HepG2 (cell line): ENCODE results near the gene ADAMTS13. TPM values are rescaled to one million over a fixed set of nuclear protein-coding genes. Genes with fewer than 3 reads are reported as not detected.

ENCODE experiments used
- ATAC-seq: fragments of 200-7000 bp; cut with Tn5 transposase; 3 replicates; pipeline ENCODE4 v1.9.1; 2020; ENCODE audit warnings: mild to moderate bottlenecking, moderate library complexity
- BruUV-seq: library from RNA; stranded (reverse); fragments of 400-500 nt; replicated peaks from 2 replicates; lab custom pipeline; 2021; lab: Mats Ljungman, UMichigan
- CTCF ChIA-PET: fragments of 300-600 bp; formaldehyde crosslinking; extraction: SDS; loops from one replicate; lab custom pipeline; 2021; ENCODE audit warnings: low total read pairs, inconsistent platforms, low intra/inter-chr PET ratio; lab: Yijun Ruan, JAX
- POLR2A ChIA-PET: fragments of 350-600 bp; sonication (Branson Sonifier 250); formaldehyde crosslinking; loops from one replicate; lab custom pipeline; 2020; ENCODE audit warnings: antibody characterized with exemption, inconsistent platforms; lab: Yijun Ruan, JAX
- DNase-seq: peaks from one replicate; pipeline ENCODE4 v3.0.0-alpha.2; 2015; ENCODE audit warnings: low spot score
- FAIRE-seq: peaks from 3 replicates; lab custom pipeline; 2011; peaks lifted over from hg19 to GRCh38; lab: Jason Lieb, UNC
- H2AFZ ChIP-seq: one replicate; pipeline ENCODE4 v1.6.1; 2011; ENCODE audit warnings: low read length, inconsistent platforms
- H3K27ac ChIP-seq: fragments of 300-600 bp; 3 replicates; pipeline ENCODE4 v1.8.0; 2011; ENCODE audit warnings: mixed run types, mild to moderate bottlenecking, mixed read lengths, low read length, inconsistent platforms; ENCODE audit not compliant: insufficient read depth; ENCODE audit errors: extremely low read length
- H3K27me3 ChIP-seq, 2 experiments: fragments of 200-600 bp in 1 of 2; 2 replicates in 1 of 2; 3 replicates in 1 of 2; pipeline versions ENCODE4 v1.6.0 to v1.8.0; 2011; ENCODE audit warnings: low read length in 2 of 2, mild to moderate bottlenecking in 2 of 2, moderate library complexity in 2 of 2, inconsistent platforms in 1 of 2; ENCODE audit not compliant: insufficient read depth in 2 of 2, control insufficient read depth in 1 of 2
- H3K36me3 ChIP-seq, 2 experiments: fragments of 200-600 bp in 1 of 2; replicated peaks in 1 of 2; 2 replicates in 1 of 2; 3 replicates in 1 of 2; pipeline versions ENCODE4 v1.5.1 to v1.8.0; 2011; ENCODE audit warnings: low read length in 2 of 2, inconsistent platforms in 1 of 2; ENCODE audit not compliant: insufficient read depth in 2 of 2, control insufficient read depth in 1 of 2
- H3K4me1 ChIP-seq: 2 replicates; pipeline ENCODE4 v1.5.1; 2012; ENCODE audit warnings: low read length, inconsistent platforms; ENCODE audit not compliant: insufficient read depth
- H3K4me2 ChIP-seq: 2 replicates; pipeline ENCODE4 v1.6.0; 2011; ENCODE audit warnings: low read depth, low read length, inconsistent platforms
- H3K4me3 ChIP-seq, 3 experiments: fragments of 200-600 bp in 1 of 3; sonication (generic), shearing (Covaris generic) in 1 of 3; replicated peaks in 1 of 3; 2 replicates each; pipeline ENCODE4 v1.5.1; 2011 to 2016; ENCODE audit warnings: low read length in 3 of 3, inconsistent platforms in 2 of 3, low read depth in 2 of 3, mild to moderate bottlenecking in 2 of 3, control low read depth in 1 of 3, mixed read lengths in 1 of 3; ENCODE audit not compliant: insufficient read depth in 1 of 3
- H3K79me2 ChIP-seq: one replicate; pipeline ENCODE4 v1.6.1; 2011; ENCODE audit warnings: low read length, inconsistent platforms; ENCODE audit not compliant: insufficient read depth
- H3K9ac ChIP-seq: 2 replicates; pipeline ENCODE4 v1.6.0; 2011; ENCODE audit warnings: mild to moderate bottlenecking, low read depth, low read length, inconsistent platforms; ENCODE audit not compliant: insufficient read depth
- H3K9me3 ChIP-seq: 2 replicates; pipeline ENCODE4 v1.5.1; 2012; ENCODE audit warnings: mild to moderate bottlenecking, low read length
- H4K20me1 ChIP-seq: 2 replicates; pipeline ENCODE4 v1.6.0; 2011; ENCODE audit warnings: inconsistent platforms, mild to moderate bottlenecking, low read length, moderate library complexity; ENCODE audit not compliant: insufficient read depth
- FOSL2 ChIP-seq: sonication (generic); formaldehyde crosslinking; IDR thresholded peaks from 2 replicates; pipeline ENCODE4 v1.4.0; 2020; ENCODE audit warnings: missing genetic modification reagents
- HMG20B ChIP-seq: conservative IDR thresholded peaks from 2 replicates; pipeline ENCODE4 v1.6.1; 2016; ENCODE audit warnings: missing genetic modification reagents, missing compliant biosample characterization
- MAF1 ChIP-seq: sonication (generic); formaldehyde crosslinking; IDR thresholded peaks from 2 replicates; pipeline ENCODE4 v1.5.0; 2020; ENCODE audit warnings: missing genetic modification reagents, borderline replicate concordance
- POLR2AphosphoS5 ChIP-seq: IDR thresholded peaks from 2 replicates; pipeline ENCODE4 v1.6.1; 2012; ENCODE audit warnings: low read depth, low read length
- ZFAT ChIP-seq: sonication (generic); formaldehyde crosslinking; conservative IDR thresholded peaks from 2 replicates; pipeline ENCODE4 v1.8.1; 2023; ENCODE audit warnings: missing genetic modification reagents, inconsistent platforms
- ZFP36L1 ChIP-seq: sonication (generic); formaldehyde crosslinking; IDR thresholded peaks from 2 replicates; pipeline ENCODE4 v1.8.0; 2022; ENCODE audit warnings: mild to moderate bottlenecking, missing genetic modification reagents, moderate library complexity
- ZNF337 ChIP-seq: sonication (generic); formaldehyde crosslinking; IDR thresholded peaks from 2 replicates; pipeline ENCODE4 v1.5.1; 2020; ENCODE audit warnings: missing genetic modification reagents, low read depth, mild to moderate bottlenecking, borderline replicate concordance
- ZNF430 ChIP-seq: sonication (generic); formaldehyde crosslinking; IDR thresholded peaks from 2 replicates; pipeline ENCODE4 v1.9.0; 2021; ENCODE audit warnings: mild to moderate bottlenecking, missing genetic modification reagents
- ZNF44 ChIP-seq: sonication (generic); formaldehyde crosslinking; IDR thresholded peaks from 2 replicates; pipeline ENCODE4 v1.5.1; 2020; ENCODE audit warnings: mild to moderate bottlenecking, missing genetic modification reagents
- ZNF468 ChIP-seq: sonication (generic); formaldehyde crosslinking; IDR thresholded peaks from 2 replicates; pipeline ENCODE4 v1.8.0; 2022; ENCODE audit warnings: mild to moderate bottlenecking, moderate library complexity, missing genetic modification reagents
- ZNF484 ChIP-seq: sonication (generic); formaldehyde crosslinking; IDR thresholded peaks from 2 replicates; pipeline ENCODE4 v1.5.1; 2020; ENCODE audit warnings: mild to moderate bottlenecking, low read depth, missing genetic modification reagents, borderline replicate concordance
- ZNF879 ChIP-seq: sonication (generic); formaldehyde crosslinking; IDR thresholded peaks from 2 replicates; pipeline ENCODE4 v1.8.1; 2023; ENCODE audit warnings: missing genetic modification reagents
- ZNF891 ChIP-seq: sonication (generic); formaldehyde crosslinking; IDR thresholded peaks from 2 replicates; pipeline ENCODE4 v1.5.0; 2020; ENCODE audit warnings: mild to moderate bottlenecking, missing genetic modification reagents
- WGBS: methylation state at CpG from one replicate; pipeline ENCODE4 v1.1.6; 2017; ENCODE audit warnings: low lambda C conversion rate; 5-methylcytosine and 5-hydroxymethylcytosine counted together
- in situ Hi-C: cut with HindIII; loops from 2 replicates; pipeline ENCODE4 v1.10.0; 2017; ENCODE audit warnings: low pct_unique_long_range_greater_than_20kb; ENCODE audit not compliant: extremely low pct_ligation_motif_present
- intact Hi-C: fragments of 100-400 bp; cut with micrococcal nuclease; formaldehyde crosslinking; loops from one replicate; pipeline ENCODE4 v1.10.0; 2022; ENCODE audit not compliant: unreplicated experiment
- polyA plus RNA-seq, 8 experiments: library from polyadenylated mRNA; depleted of rRNA in 3 of 8; stranded (reverse) in 7 of 8; unstranded in 1 of 8; fragments of >200 nt; fragmentation: Illumina TruSeq in 4 of 8; extraction: Trizol in 4 of 8; gene quantifications; 2 replicates each; pipeline versions ENCODE4 v1.2.1 to v1.2.3, GENCODE V29; 2011 to 2016; ENCODE audit warnings: low read depth in 4 of 8, missing spikeins in 1 of 8, mixed read lengths in 1 of 8; ENCODE audit not compliant: insufficient read depth in 1 of 8
- total RNA-seq, 5 experiments: library from RNA; depleted of rRNA; stranded (reverse); fragments of >200 nt; fragmentation: Illumina TruSeq; extraction: Trizol; gene quantifications; 2 replicates each; pipeline ENCODE4 v1.2.3, GENCODE V29; 2016; ENCODE audit warnings: low read depth in 1 of 5
- TF ChIP-seq, protein P1 (sequence below): sonication (generic); formaldehyde crosslinking; IDR thresholded peaks from 2 replicates; pipeline ENCODE4 v1.4.0; 2020; ENCODE audit warnings: low read depth, mild to moderate bottlenecking, missing genetic modification reagents
- TF ChIP-seq, protein P2 (sequence below): sonication (generic); formaldehyde crosslinking; IDR thresholded peaks from 2 replicates; pipeline ENCODE4 v1.4.0; 2020; ENCODE audit warnings: mild to moderate bottlenecking, missing genetic modification reagents
- TF ChIP-seq, protein P3 (sequence below), 2 experiments: fragments of 450-650 bp in 1 of 2; sonication (generic) in 1 of 2; formaldehyde crosslinking; IDR thresholded peaks; 2 replicates each; pipeline versions ENCODE4 v1.5.0 to v1.8.0; 2020 to 2022; ENCODE audit warnings: mild to moderate bottlenecking in 1 of 2, missing genetic modification reagents in 1 of 2
- TF ChIP-seq, protein P4 (sequence below): sonication (generic); formaldehyde crosslinking; IDR thresholded peaks from 2 replicates; pipeline ENCODE4 v1.5.1; 2020; ENCODE audit warnings: missing genetic modification reagents, mild to moderate bottlenecking, borderline replicate concordance

The ADAMTS13 gene
- total and polyA plus RNA-seq, 2 of the 13 experiments (the other 11 are each of a cell fraction or from before 2014, with no cell fraction given), result 0.91 to 4.5 TPM

DNA sequence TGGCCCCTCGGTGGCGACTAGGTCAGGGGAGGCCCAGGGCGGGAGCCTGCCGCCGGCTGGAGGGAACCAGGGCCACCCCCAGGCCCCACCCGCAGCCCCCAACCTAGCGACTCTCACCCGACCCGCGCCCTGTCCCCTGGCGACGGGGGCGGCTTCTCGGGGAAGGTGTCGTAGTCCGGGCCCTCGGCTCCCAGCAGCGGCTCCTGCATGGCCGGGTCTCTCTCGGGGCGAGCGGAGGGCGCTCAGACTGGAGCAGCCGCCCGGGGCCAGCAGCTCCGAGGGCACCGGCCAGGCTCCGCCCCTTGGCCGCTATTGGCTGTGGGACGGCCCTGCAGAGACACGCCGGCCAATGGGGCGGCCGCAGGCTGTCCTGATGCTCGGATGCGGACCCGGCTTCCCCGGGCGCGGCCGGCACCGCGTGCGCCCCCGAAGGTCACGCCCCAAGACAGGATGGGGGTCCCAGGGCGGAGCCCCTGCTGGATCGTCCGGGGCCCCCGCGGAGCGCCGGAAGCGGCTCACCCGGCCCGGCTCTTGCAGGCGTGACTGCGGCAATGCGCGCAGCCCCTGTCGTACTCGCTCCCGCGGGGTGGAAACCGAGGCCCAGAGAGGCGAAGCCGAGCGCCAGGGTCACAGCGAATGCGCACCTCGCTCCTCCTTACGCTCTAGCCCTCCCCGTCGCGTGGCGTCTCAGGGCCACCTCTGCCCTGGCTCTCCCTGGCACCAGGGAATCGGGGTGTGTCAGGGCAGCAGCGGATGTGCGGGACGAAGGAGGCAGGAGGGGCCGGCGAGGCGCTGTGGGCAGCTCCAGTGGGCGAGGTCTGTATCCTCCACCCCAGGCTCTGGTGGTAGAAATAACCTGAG, 56.9 kb downstream of the ADAMTS13 start, which contains the start of gene SLC2A6:
Gene SLC2A6 (minus strand): TSS at position 249 of the 861 bp plus-strand sequence. CDS start 40 bp downstream, at position 209.
- 0 out of 5 replicates have a peak, but pooled peaks cover 0 to 3% of the 10 kb centered on the region in 2 experiments for H3K36me3 ChIP-seq
- no peaks in the 10 kb centered on the region for H3K79me2 ChIP-seq
- FAIRE-seq, result no peak
- 3% methylated on average over 10 of the region's 84 CpGs for WGBS
- ChIA-PET CTCF (no interaction called here), POLR2A (interaction anchor here (0.6 to 3.9 kb wide), 12 partner anchors 10 to 236 kb away, joined by 3 to 50 read pairs (median 6); partner anchors contain the start of genes CACFD1, MED22, RPL7A and SURF1)
- peak; percentile 63 for DNase-seq
- intact Hi-C loops, result loop anchor here (1.0 kb wide), 1 partner anchor 19 kb away; no protein-coding TSS in a partner anchor
- BruUV-seq, result no TSS peak
- H3K4me2 ChIP-seq, result peak within 1 kb of the TSS; percentile 82
- peak; percentile 98 for ATAC-seq
- H3K4me3 ChIP-seq, result peak within 1 kb of the TSS; percentile 68 to 76 (median 69)
- H3K9ac ChIP-seq, result peak within 1 kb of the TSS; percentile 62
- H3K9me3 ChIP-seq, result no peaks in the 10 kb centered on the region
- no peak within 1 kb of the TSS for H2AFZ ChIP-seq
- H4K20me1 ChIP-seq, result 0 out of 2 replicates have a peak, but pooled peaks cover 2% of the 10 kb centered on the region
- peaks cover 4 to 30% of the 10 kb centered on the region in 2 experiments for H3K27me3 ChIP-seq
- peaks cover 23% of the 10 kb centered on the region for H3K4me1 ChIP-seq
- in situ Hi-C loops, result no loop called here
- H3K27ac ChIP-seq, result peak within 1 kb of the TSS; percentile 66
- TF ChIP-seq HMG20B (CRISPR knock-in tag), result 0 out of 2 replicates have a peak, but pooled peaks have one; percentile 10
- TF ChIP-seq ZNF484, result no peak
- TF ChIP-seq ZNF879 (CRISPR knock-in tag), result no peak
- TF ChIP-seq ZNF891 (CRISPR knock-in tag), result peak; percentile 57; the same call in 1 of the 2 replicates
- TF ChIP-seq MAF1, result no peak
- TF ChIP-seq ZFAT, result no peak
- TF ChIP-seq, protein P1, sequence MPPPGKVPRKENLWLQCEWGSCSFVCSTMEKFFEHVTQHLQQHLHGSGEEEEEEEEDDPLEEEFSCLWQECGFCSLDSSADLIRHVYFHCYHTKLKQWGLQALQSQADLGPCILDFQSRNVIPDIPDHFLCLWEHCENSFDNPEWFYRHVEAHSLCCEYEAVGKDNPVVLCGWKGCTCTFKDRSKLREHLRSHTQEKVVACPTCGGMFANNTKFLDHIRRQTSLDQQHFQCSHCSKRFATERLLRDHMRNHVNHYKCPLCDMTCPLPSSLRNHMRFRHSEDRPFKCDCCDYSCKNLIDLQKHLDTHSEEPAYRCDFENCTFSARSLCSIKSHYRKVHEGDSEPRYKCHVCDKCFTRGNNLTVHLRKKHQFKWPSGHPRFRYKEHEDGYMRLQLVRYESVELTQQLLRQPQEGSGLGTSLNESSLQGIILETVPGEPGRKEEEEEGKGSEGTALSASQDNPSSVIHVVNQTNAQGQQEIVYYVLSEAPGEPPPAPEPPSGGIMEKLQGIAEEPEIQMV (CRISPR knock-in tag), result 0 out of 2 replicates have a peak, but pooled peaks have one; percentile 34
- TF ChIP-seq, protein P2, sequence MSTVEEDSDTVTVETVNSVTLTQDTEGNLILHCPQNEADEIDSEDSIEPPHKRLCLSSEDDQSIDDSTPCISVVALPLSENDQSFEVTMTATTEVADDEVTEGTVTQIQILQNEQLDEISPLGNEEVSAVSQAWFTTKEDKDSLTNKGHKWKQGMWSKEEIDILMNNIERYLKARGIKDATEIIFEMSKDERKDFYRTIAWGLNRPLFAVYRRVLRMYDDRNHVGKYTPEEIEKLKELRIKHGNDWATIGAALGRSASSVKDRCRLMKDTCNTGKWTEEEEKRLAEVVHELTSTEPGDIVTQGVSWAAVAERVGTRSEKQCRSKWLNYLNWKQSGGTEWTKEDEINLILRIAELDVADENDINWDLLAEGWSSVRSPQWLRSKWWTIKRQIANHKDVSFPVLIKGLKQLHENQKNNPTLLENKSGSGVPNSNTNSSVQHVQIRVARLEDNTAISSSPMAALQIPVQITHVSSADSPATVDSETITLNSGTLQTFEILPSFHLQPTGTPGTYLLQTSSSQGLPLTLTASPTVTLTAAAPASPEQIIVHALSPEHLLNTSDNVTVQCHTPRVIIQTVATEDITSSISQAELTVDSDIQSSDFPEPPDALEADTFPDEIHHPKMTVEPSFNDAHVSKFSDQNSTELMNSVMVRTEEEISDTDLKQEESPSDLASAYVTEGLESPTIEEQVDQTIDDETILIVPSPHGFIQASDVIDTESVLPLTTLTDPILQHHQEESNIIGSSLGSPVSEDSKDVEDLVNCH, result no peak
- TF ChIP-seq FOSL2 (CRISPR knock-in tag), result no peak
- TF ChIP-seq ZNF337 (CRISPR knock-in tag), result no peak
- TF ChIP-seq ZNF44 (CRISPR knock-in tag), result peak; percentile 66; the same call in 1 of the 2 replicates
- peak; percentile 48; the same call in 1 of the 2 replicates for TF ChIP-seq POLR2AphosphoS5
- TF ChIP-seq ZNF468 (CRISPR knock-in tag), result no peak
- TF ChIP-seq, protein P3, sequence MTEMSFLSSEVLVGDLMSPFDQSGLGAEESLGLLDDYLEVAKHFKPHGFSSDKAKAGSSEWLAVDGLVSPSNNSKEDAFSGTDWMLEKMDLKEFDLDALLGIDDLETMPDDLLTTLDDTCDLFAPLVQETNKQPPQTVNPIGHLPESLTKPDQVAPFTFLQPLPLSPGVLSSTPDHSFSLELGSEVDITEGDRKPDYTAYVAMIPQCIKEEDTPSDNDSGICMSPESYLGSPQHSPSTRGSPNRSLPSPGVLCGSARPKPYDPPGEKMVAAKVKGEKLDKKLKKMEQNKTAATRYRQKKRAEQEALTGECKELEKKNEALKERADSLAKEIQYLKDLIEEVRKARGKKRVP (CRISPR knock-in tag; IDR thresholded peaks at IDR 0.05), result no peak
- TF ChIP-seq ZFP36L1 (CRISPR knock-in tag), result no peak
- TF ChIP-seq, protein P4, sequence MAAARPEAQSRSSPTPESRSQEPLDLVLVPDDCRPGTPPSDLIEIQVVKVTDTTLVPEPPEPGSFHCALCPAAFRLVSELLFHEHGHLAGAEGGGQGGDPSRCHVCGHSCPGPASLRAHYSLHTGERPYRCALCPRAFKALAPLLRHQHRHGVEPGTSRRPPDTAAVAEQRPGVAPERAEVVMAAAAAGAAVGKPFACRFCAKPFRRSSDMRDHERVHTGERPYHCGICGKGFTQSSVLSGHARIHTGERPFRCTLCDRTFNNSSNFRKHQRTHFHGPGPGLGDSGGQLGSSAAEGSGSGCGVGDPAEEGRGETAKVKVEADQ (CRISPR knock-in tag), result peak; percentile 26; the same call in 1 of the 2 replicates
- TF ChIP-seq ZNF430 (CRISPR knock-in tag), result no peak; the same call in 1 of the 2 replicates
